ENCODE results near the gene STK4. TPM values are rescaled to one million over a fixed set of nuclear protein-coding genes. Genes with fewer than 3 reads are reported as not detected.

The STK4 gene
- total and polyA plus RNA-seq, 2 of the 8 experiments (the other 6 are each of a cell fraction or from before 2014, with no cell fraction given): 12.0 to 34.3 TPM

GRCh38 chr20:45109634-45110033, 143.3 kb downstream of the STK4 start:
- no peak overlapping the region for H2BK12ac ChIP-seq (ENCODE audit: low read depth, low read length)
- H2BK20ac ChIP-seq (ENCODE audit: low read length): no peak overlapping the region
- no peak overlapping the region for H4K8ac ChIP-seq (ENCODE audit: extremely low read depth, insufficient read depth, low read length)
- H3K27me3 ChIP-seq (replicated peaks in 1 of 4; ENCODE audit: control insufficient read depth in 3 of 4, extremely low read depth in 1 of 4, insufficient read depth in 3 of 4, low read length in 3 of 4): no peaks in the 10 kb centered on the region
- no peak overlapping the region for H2BK120ac ChIP-seq (replicated peaks; ENCODE audit: low read depth, low read length)
- CTCF ChIA-PET (ENCODE audit: partially characterized antibody): interaction anchor here (1.0 to 13.8 kb wide), 11 partner anchors 11 to 182 kb away, joined by 3 to 210 read pairs (median 17); partner anchors contain the start of gene KCNS1
- no peak overlapping the region for H4K91ac ChIP-seq (replicated peaks; ENCODE audit: insufficient read length, low read length)
- H3K4ac ChIP-seq (replicated peaks; ENCODE audit: insufficient read length, low read depth, low read length): no peak overlapping the region
- H3K14ac ChIP-seq (ENCODE audit: insufficient read length): no peak overlapping the region
- POLR2A ChIA-PET (ENCODE audit: partially characterized antibody): interaction anchor here (3.9 kb wide), 1 partner anchor 9 kb away, joined by 18 read pairs; the partner anchor contains the start of gene KCNS1
- H4K5ac ChIP-seq (ENCODE audit: insufficient read length, low read depth, low read length): no peak overlapping the region
- no peaks in the 10 kb centered on the region for H3K79me1 ChIP-seq (ENCODE audit: low read depth, low read length)
- WGBS, 2 experiments (ENCODE audit: extremely low coverage in 1 of 2, insufficient coverage in 1 of 2, insufficient read length in 1 of 2, insufficient replicate concordance in 2 of 2, low coverage in 1 of 2, low lambda C conversion rate in 2 of 2, missing lambda C conversion rate in 1 of 2): 76% methylated on average over 8 of the region's 8 CpGs; no CpG with 5 or more reads in 1 of the 2 experiments
- H3K4me1 ChIP-seq (replicated peaks in 1 of 4; ENCODE audit: control insufficient read depth in 3 of 4, insufficient read depth in 4 of 4, low read length in 3 of 4): peaks cover 0 to 7% (median 2%) of the 10 kb centered on the region in 4 experiments; a peak in 5 of 7 replicates
- H3K9me3 ChIP-seq (ENCODE audit: insufficient read depth in 2 of 2, low read depth in 1 of 2, low read length in 1 of 2): no peaks in the 10 kb centered on the region
- no peak overlapping the region for H2BK15ac ChIP-seq (ENCODE audit: low read length)
- H3K79me2 ChIP-seq (ENCODE audit: control insufficient read depth in 1 of 2, insufficient read depth in 2 of 2, low read length in 2 of 2): no peaks in the 10 kb centered on the region
- no peak overlapping the region for H3K9ac ChIP-seq (replicated peaks in 1 of 4; ENCODE audit: extremely low read depth in 1 of 4, low read depth in 3 of 4, low read length in 3 of 4)
- TF ChIP-seq, protein P1, sequence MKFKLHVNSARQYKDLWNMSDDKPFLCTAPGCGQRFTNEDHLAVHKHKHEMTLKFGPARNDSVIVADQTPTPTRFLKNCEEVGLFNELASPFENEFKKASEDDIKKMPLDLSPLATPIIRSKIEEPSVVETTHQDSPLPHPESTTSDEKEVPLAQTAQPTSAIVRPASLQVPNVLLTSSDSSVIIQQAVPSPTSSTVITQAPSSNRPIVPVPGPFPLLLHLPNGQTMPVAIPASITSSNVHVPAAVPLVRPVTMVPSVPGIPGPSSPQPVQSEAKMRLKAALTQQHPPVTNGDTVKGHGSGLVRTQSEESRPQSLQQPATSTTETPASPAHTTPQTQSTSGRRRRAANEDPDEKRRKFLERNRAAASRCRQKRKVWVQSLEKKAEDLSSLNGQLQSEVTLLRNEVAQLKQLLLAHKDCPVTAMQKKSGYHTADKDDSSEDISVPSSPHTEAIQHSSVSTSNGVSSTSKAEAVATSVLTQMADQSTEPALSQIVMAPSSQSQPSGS (IDR thresholded peaks at IDR 0.05; ENCODE audit: low read length): no peak
- TF ChIP-seq GTF2F1 (IDR thresholded peaks at IDR 0.05; ENCODE audit: borderline replicate concordance, low read depth, low read length) (no peak), CTCF (IDR thresholded peaks at IDR 0.05; ENCODE audit: control extremely low read depth in 1 of 3, insufficient read depth in 1 of 3, low read depth in 1 of 3, low read length in 3 of 3) (no peak), HDAC6 (IDR thresholded peaks at IDR 0.05; ENCODE audit: low read depth, low read length) (no peak), EP300 (IDR thresholded peaks at IDR 0.05; ENCODE audit: borderline replicate concordance in 1 of 2, low read depth in 2 of 2, low read length in 2 of 2) (no peak), MAFK (IDR thresholded peaks at IDR 0.05; ENCODE audit: low read depth, low read length) (no peak), USF2 (IDR thresholded peaks at IDR 0.05; ENCODE audit: low read length) (no peak), TEAD4 (IDR thresholded peaks at IDR 0.05; ENCODE audit: low read depth, low read length) (no peak)
- H3K4me3 ChIP-seq (ENCODE audit: extremely low read depth in 1 of 4, insufficient read depth in 2 of 4, low read depth in 3 of 4, low read length in 4 of 4): no peak overlapping the region
- DNase-seq (ENCODE audit: low read depth in 1 of 2, low spot score in 2 of 2) (peak in 1 of 2 experiments; percentile 22), FAIRE-seq (no peak)
- no peaks in the 10 kb centered on the region for H4K20me1 ChIP-seq (replicated peaks in 1 of 2; ENCODE audit: control insufficient read depth in 1 of 2, insufficient read depth in 2 of 2, low read length in 2 of 2)
- H3K4me2 ChIP-seq (ENCODE audit: insufficient read depth in 1 of 2, low read depth in 2 of 2, low read length in 2 of 2): no peak overlapping the region
- no peak overlapping the region for H2AK5ac ChIP-seq (ENCODE audit: low read depth, low read length)
- H3K27ac ChIP-seq (ENCODE audit: low read depth, low read length): no peak overlapping the region
- H3K23me2 ChIP-seq (ENCODE audit: low read depth, low read length): no peaks in the 10 kb centered on the region
- H3K23ac ChIP-seq (ENCODE audit: insufficient read length): no peak overlapping the region
- no peak overlapping the region for H2BK5ac ChIP-seq (ENCODE audit: low read depth, low read length)
- H2AFZ ChIP-seq (ENCODE audit: low read length): no peak overlapping the region
- H3K56ac ChIP-seq (replicated peaks; ENCODE audit: insufficient read length, low read depth, low read length): no peak overlapping the region
- H3K36me3 ChIP-seq (ENCODE audit: control insufficient read depth in 2 of 4, insufficient read depth in 4 of 4, low read length in 3 of 4): no peaks in the 10 kb centered on the region
- H3K18ac ChIP-seq (ENCODE audit: extremely low read depth, low read length): no peak overlapping the region

All from H1 (cell line).